Nephron (organoid): ENCODE data around the gene NPAS1.

ENCODE experiments used
- H3K27ac Mint-ChIP-seq, 3 experiments: 2 replicates each; pipeline ENCODE4 v1.8.0; 2020; ENCODE audit warnings: mixed read lengths in 3 of 3, mild to moderate bottlenecking in 2 of 3, moderate library complexity in 1 of 3
- H3K27me3 Mint-ChIP-seq: 2 replicates; pipeline ENCODE4 v1.8.0; 2021; ENCODE audit warnings: low read depth, mild to moderate bottlenecking, moderate library complexity, mixed read lengths
- H3K36me3 Mint-ChIP-seq: 2 replicates; pipeline ENCODE4 v1.8.0; 2020; ENCODE audit warnings: low read depth, mixed read lengths
- H3K4me1 Mint-ChIP-seq: 2 replicates; pipeline ENCODE4 v1.8.0; 2020; ENCODE audit warnings: mixed read lengths
- H3K4me3 Mint-ChIP-seq, 3 experiments: 2 replicates each; pipeline ENCODE4 v1.8.0; 2020; ENCODE audit warnings: mild to moderate bottlenecking in 3 of 3, mixed read lengths in 3 of 3, moderate library complexity in 2 of 3
- H3K9me3 Mint-ChIP-seq: 2 replicates; pipeline ENCODE4 v1.8.0; 2020; ENCODE audit warnings: mixed read lengths
- CTCF ChIP-seq, 3 experiments: fragments of 200-600 bp; sonication (generic); IDR thresholded peaks; one replicate each; pipeline ENCODE4 v1.5.0; 2021; ENCODE audit warnings: antibody characterized with exemption in 3 of 3; ENCODE audit not compliant: unreplicated experiment in 3 of 3

NPAS1 gene

GRCh38 chr19:47039239-47039874, 19.7 kb downstream of the NPAS1 start:
- Mint-ChIP-seq H3K9me3 (no peaks in the 10 kb centered on the region), H3K4me1 (peaks cover 15% of the 10 kb centered on the region), H3K4me3 (no peak overlapping the region), H3K27ac (no peak overlapping the region), H3K27me3 (no peaks in the 10 kb centered on the region), H3K36me3 (no peaks in the 10 kb centered on the region)
- TF ChIP-seq CTCF (IDR thresholded peaks at IDR 0.05; ENCODE audit: unreplicated experiment in 3 of 3), result no peak

GRCh38 chr19:47040869-47041268, 21.2 kb downstream of the NPAS1 start:
- Mint-ChIP-seq H3K4me3 (no peak overlapping the region), H3K27ac (no peak overlapping the region), H3K4me1 (peaks cover 5% of the 10 kb centered on the region), H3K36me3 (no peaks in the 10 kb centered on the region), H3K27me3 (no peaks in the 10 kb centered on the region), H3K9me3 (no peaks in the 10 kb centered on the region)
- TF ChIP-seq CTCF (IDR thresholded peaks at IDR 0.05; ENCODE audit: unreplicated experiment in 3 of 3), result no peak

GRCh38 chr19:47044946-47045866, 25.6 kb downstream of the NPAS1 start:
- H3K27me3 Mint-ChIP-seq, result no peaks in the 10 kb centered on the region
- TF ChIP-seq CTCF (IDR thresholded peaks at IDR 0.05; ENCODE audit: unreplicated experiment in 3 of 3), result no peak

GRCh38 chr19:47045867-47046470, 26.3 kb downstream of the NPAS1 start:
- peaks cover 5% of the 10 kb centered on the region for H3K4me1 Mint-ChIP-seq
- no peak for TF ChIP-seq CTCF (IDR thresholded peaks at IDR 0.05; ENCODE audit: unreplicated experiment in 3 of 3)
- peaks cover 3% of the 10 kb centered on the region for H3K36me3 Mint-ChIP-seq
- H3K27me3 Mint-ChIP-seq, result no peaks in the 10 kb centered on the region
- peak overlapping the region in 1 of 3 experiments; percentile 96 for H3K4me3 Mint-ChIP-seq
- no peaks in the 10 kb centered on the region for H3K9me3 Mint-ChIP-seq
- H3K27ac Mint-ChIP-seq, result no peak overlapping the region

More at GRCh38 chr19:47044946-47045866, 25.6 kb downstream of the NPAS1 start:
- no peaks in the 10 kb centered on the region for H3K9me3 Mint-ChIP-seq
- no peak overlapping the region for H3K27ac Mint-ChIP-seq
- H3K4me3 Mint-ChIP-seq, result no peak overlapping the region
- peaks cover 5% of the 10 kb centered on the region for H3K4me1 Mint-ChIP-seq
- peaks cover 3% of the 10 kb centered on the region for H3K36me3 Mint-ChIP-seq

- H3K9me3 Mint-ChIP-seq, result no peaks in the 10 kb centered on the region
- H3K27ac Mint-ChIP-seq, result peak overlapping the region; percentile 59 to 83 (median 76)
- no peak for TF ChIP-seq CTCF (IDR thresholded peaks at IDR 0.05; ENCODE audit: unreplicated experiment in 3 of 3)
- H3K4me3 Mint-ChIP-seq, result peak overlapping the region; percentile 96 to 99 (median 99)
- H3K27me3 Mint-ChIP-seq, result no peaks in the 10 kb centered on the region
- peaks cover 5% of the 10 kb centered on the region for H3K4me1 Mint-ChIP-seq
- peaks cover 3% of the 10 kb centered on the region for H3K36me3 Mint-ChIP-seq
Measured at GRCh38 chr19:47047272-47047762, 27.7 kb downstream of the NPAS1 start.
